ENCODE measurements around the gene TMEM131.
A peak's percentile ranks its signal among the peaks of the same experiment; 100 is the strongest.
"Not testable (repeated sequence)": the region's sequence is repeated elsewhere in the genome, so short reads cannot be mapped to it uniquely, and the experiment has no call there.

The TMEM131 gene

DNA sequence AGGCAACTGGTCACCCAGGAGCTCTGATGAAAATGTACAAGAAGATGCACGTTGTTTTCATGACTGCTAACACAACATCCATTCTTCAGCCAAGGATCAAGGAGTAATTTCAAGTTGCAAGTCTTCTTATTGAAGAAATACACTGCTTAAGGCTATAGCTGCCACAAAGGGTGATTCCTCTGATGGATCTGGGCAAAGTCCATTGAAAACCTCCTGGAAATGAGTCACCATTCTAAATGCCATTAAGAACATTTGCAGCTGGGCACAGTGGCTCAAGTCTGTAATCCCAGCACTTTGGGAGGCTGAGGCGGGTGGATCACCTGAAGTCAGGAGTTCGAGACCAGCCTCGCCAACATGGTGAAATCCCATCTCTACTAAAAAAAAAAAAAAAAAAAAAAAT lies 142.7 kb downstream of the TMEM131 start:
- not testable (repeated sequence) for H4K12ac ChIP-seq (ENCODE audit: low read depth, low read length); H3K9me3 ChIP-seq (ENCODE audit: insufficient read depth, low read depth, low read length); H3K27ac ChIP-seq (ENCODE audit: low read depth, low read length); H2AK5ac ChIP-seq (ENCODE audit: low read length); H2AFZ ChIP-seq (ENCODE audit: insufficient read depth, low read length, poor library complexity); H3K9ac ChIP-seq (ENCODE audit: low read length); H3K36me3 ChIP-seq (ENCODE audit: control insufficient read depth in 1 of 2, insufficient read depth in 2 of 2, low read length in 2 of 2); H3K27me3 ChIP-seq (ENCODE audit: insufficient read depth, low read length); H3K4ac ChIP-seq (ENCODE audit: low read depth, low read length); H3K23ac ChIP-seq (ENCODE audit: low read length); H3K79me2 ChIP-seq (ENCODE audit: control insufficient read depth, insufficient read depth, low read length, poor library complexity); H3K4me2 ChIP-seq (ENCODE audit: low read length); H2BK120ac ChIP-seq (ENCODE audit: insufficient read depth, low read length, poor library complexity); H2BK5ac ChIP-seq (ENCODE audit: low read depth, low read length, poor library complexity); DNase-seq; H3K18ac ChIP-seq (ENCODE audit: low read length); H3K4me1 ChIP-seq (ENCODE audit: control insufficient read depth in 1 of 2, insufficient read depth in 2 of 2, low read length in 2 of 2); H4K91ac ChIP-seq (ENCODE audit: low read depth, low read length); H2BK12ac ChIP-seq (ENCODE audit: low read length); H3K79me1 ChIP-seq (ENCODE audit: low read length); H3K4me3 ChIP-seq (ENCODE audit: low read depth, low read length); H3K14ac ChIP-seq (ENCODE audit: low read length); H4K8ac ChIP-seq (ENCODE audit: low read depth, low read length)
- WGBS (ENCODE audit: extremely low coverage, insufficient coverage, insufficient read length), result no CpG with 5 or more reads among the region's 4 CpGs

DNA sequence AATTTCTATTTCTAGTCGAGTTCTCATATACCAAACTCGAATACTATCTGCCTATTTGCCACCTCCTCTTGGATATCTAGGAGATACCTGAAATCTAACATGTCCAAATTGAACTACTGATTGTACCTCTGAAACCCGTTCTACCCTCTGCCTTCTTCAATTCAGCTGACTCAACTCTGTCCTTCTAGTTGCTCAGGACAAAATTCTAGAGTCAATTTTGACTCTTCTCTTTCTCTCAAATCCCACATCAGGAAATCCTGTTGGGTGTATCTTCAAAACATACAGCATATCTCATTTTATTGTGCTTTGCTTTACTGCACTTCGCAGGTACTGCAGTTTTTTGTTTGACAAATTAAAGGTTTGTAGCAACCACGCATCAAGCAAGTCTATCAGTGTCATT lies 144.6 kb downstream of the TMEM131 start:
- WGBS (ENCODE audit: extremely low coverage, insufficient coverage, insufficient read length), result no CpG with 5 or more reads among the region's 5 CpGs
- Histone ChIP-seq H3K36me3 (ENCODE audit: control insufficient read depth in 1 of 2, insufficient read depth in 2 of 2, low read length in 2 of 2) (peaks cover 0 to 2% of the 10 kb centered on the region in 2 experiments), H4K8ac (ENCODE audit: low read depth, low read length) (no peak overlapping the region), H3K14ac (ENCODE audit: low read length) (no peak overlapping the region), H3K4ac (ENCODE audit: low read depth, low read length) (no peak overlapping the region), H2AFZ (ENCODE audit: insufficient read depth, low read length, poor library complexity) (no peak overlapping the region), H3K4me2 (ENCODE audit: low read length) (no peak overlapping the region), H2AK5ac (ENCODE audit: low read length) (no peak overlapping the region), H2BK12ac (ENCODE audit: low read length) (no peak overlapping the region), H4K91ac (ENCODE audit: low read depth, low read length) (no peak overlapping the region), H3K79me1 (ENCODE audit: low read length) (no peaks in the 10 kb centered on the region), H3K23ac (ENCODE audit: low read length) (no peak overlapping the region), H3K79me2 (ENCODE audit: control insufficient read depth, insufficient read depth, low read length, poor library complexity) (no peaks in the 10 kb centered on the region), H2BK120ac (ENCODE audit: insufficient read depth, low read length, poor library complexity) (no peak overlapping the region), H3K27ac (ENCODE audit: low read depth, low read length) (no peak overlapping the region), H3K9ac (ENCODE audit: low read length) (no peak overlapping the region), H2BK5ac (ENCODE audit: low read depth, low read length, poor library complexity) (no peak overlapping the region), H4K12ac (ENCODE audit: low read depth, low read length) (no peak overlapping the region), H3K4me1 (ENCODE audit: control insufficient read depth in 1 of 2, insufficient read depth in 2 of 2, low read length in 2 of 2) (no peaks in the 10 kb centered on the region), H3K4me3 (ENCODE audit: low read depth, low read length) (no peak overlapping the region), H3K27me3 (ENCODE audit: insufficient read depth, low read length) (no peaks in the 10 kb centered on the region), H3K9me3 (ENCODE audit: insufficient read depth, low read depth, low read length) (no peaks in the 10 kb centered on the region), H3K18ac (ENCODE audit: low read length) (no peak overlapping the region)
- no peak for DNase-seq

DNA sequence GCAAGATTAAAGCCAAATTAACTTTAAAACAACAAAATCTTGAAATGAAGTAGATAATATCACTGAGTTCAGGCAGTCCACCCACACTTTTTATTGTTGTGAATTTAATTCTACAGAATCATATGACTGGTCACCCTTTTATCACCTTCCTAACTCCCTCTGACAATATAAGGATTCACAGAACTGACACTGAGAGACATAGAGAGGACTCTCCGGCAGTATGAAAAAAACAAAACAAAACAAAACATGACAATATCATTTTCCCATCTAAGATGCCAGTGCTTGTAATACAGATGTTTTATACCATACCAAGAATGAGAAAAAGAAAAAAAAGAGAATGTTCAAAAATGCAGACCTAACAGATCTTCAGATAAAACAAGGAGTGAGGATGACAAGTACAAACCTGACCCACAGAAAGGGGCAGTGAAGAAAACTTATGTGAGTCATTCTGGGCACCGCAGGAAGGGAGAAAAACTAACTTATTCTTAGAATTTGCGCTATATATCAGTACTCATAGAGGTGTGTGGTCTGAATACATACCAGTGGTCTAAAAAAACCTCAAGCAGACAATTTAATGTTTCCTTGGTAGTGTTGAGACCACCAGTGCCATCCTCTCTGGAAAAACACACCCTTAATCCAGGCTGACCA lies 145.7 kb downstream of the TMEM131 start:
- no peaks in the 10 kb centered on the region for H3K27me3 ChIP-seq (ENCODE audit: insufficient read depth, low read length)
- H2BK12ac ChIP-seq (ENCODE audit: low read length), result no peak overlapping the region
- H2BK120ac ChIP-seq (ENCODE audit: insufficient read depth, low read length, poor library complexity), result no peak overlapping the region
- H2AFZ ChIP-seq (ENCODE audit: insufficient read depth, low read length, poor library complexity), result no peak overlapping the region
- H3K4ac ChIP-seq (ENCODE audit: low read depth, low read length), result no peak overlapping the region
- no peak overlapping the region for H3K9ac ChIP-seq (ENCODE audit: low read length)
- no peak overlapping the region for H4K91ac ChIP-seq (ENCODE audit: low read depth, low read length)
- no peak overlapping the region for H3K18ac ChIP-seq (ENCODE audit: low read length)
- no peak overlapping the region for H2BK5ac ChIP-seq (ENCODE audit: low read depth, low read length, poor library complexity)
- H3K4me2 ChIP-seq (ENCODE audit: low read length), result no peak overlapping the region
- WGBS (ENCODE audit: extremely low coverage, insufficient coverage, insufficient read length), result no CpG with 5 or more reads among the region's 3 CpGs
- H3K23ac ChIP-seq (ENCODE audit: low read length), result no peak overlapping the region
- no peaks in the 10 kb centered on the region for H3K9me3 ChIP-seq (ENCODE audit: insufficient read depth, low read depth, low read length)
- no peak overlapping the region for H4K8ac ChIP-seq (ENCODE audit: low read depth, low read length)
- H3K4me1 ChIP-seq (ENCODE audit: control insufficient read depth in 1 of 2, insufficient read depth in 2 of 2, low read length in 2 of 2), result no peaks in the 10 kb centered on the region
- H3K27ac ChIP-seq (ENCODE audit: low read depth, low read length), result no peak overlapping the region
- no peak overlapping the region for H3K14ac ChIP-seq (ENCODE audit: low read length)
- peaks cover 0 to 2% of the 10 kb centered on the region in 2 experiments for H3K36me3 ChIP-seq (ENCODE audit: control insufficient read depth in 1 of 2, insufficient read depth in 2 of 2, low read length in 2 of 2)
- no peak overlapping the region for H3K4me3 ChIP-seq (ENCODE audit: low read depth, low read length)
- H4K12ac ChIP-seq (ENCODE audit: low read depth, low read length), result no peak overlapping the region
- H2AK5ac ChIP-seq (ENCODE audit: low read length), result no peak overlapping the region
- H3K79me1 ChIP-seq (ENCODE audit: low read length), result no peaks in the 10 kb centered on the region
- H3K79me2 ChIP-seq (ENCODE audit: control insufficient read depth, insufficient read depth, low read length, poor library complexity), result no peaks in the 10 kb centered on the region
- peak in 1 of 2 donors; percentile 17 for DNase-seq

DNA sequence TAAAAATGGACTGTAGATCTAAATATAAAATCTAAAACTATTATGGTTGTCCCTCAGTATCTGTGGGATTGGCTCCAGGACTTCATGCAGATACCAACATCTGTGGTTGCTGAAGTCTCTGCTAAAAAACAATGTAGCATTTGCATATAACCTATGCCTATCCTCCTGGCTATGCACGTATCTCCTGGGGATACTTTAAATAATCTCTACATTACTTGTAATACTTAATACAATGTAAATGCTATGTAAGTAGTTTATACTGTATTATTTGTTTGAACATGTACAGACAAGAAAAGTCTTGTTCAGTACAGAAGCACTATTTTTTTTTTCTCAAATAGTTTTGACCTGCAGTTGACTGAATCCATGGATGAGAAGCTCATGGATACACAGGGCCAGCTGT lies 147.4 kb downstream of the TMEM131 start:
- Histone ChIP-seq H4K8ac (ENCODE audit: low read depth, low read length) (no peak overlapping the region), H3K18ac (ENCODE audit: low read length) (no peak overlapping the region), H2BK5ac (ENCODE audit: low read depth, low read length, poor library complexity) (no peak overlapping the region), H3K14ac (ENCODE audit: low read length) (no peak overlapping the region), H3K4ac (ENCODE audit: low read depth, low read length) (no peak overlapping the region), H3K79me2 (ENCODE audit: control insufficient read depth, insufficient read depth, low read length, poor library complexity) (no peaks in the 10 kb centered on the region), H3K27me3 (ENCODE audit: insufficient read depth, low read length) (no peaks in the 10 kb centered on the region), H3K9me3 (ENCODE audit: insufficient read depth, low read depth, low read length) (no peaks in the 10 kb centered on the region), H3K23ac (ENCODE audit: low read length) (no peak overlapping the region), H3K9ac (ENCODE audit: low read length) (no peak overlapping the region), H3K4me3 (ENCODE audit: low read depth, low read length) (no peak overlapping the region), H4K12ac (ENCODE audit: low read depth, low read length) (no peak overlapping the region), H4K91ac (ENCODE audit: low read depth, low read length) (no peak overlapping the region), H3K4me2 (ENCODE audit: low read length) (no peak overlapping the region), H3K27ac (ENCODE audit: low read depth, low read length) (no peak overlapping the region), H3K79me1 (ENCODE audit: low read length) (no peaks in the 10 kb centered on the region), H3K36me3 (ENCODE audit: control insufficient read depth in 1 of 2, insufficient read depth in 2 of 2, low read length in 2 of 2) (peaks cover 0 to 2% of the 10 kb centered on the region in 2 experiments), H2AK5ac (ENCODE audit: low read length) (no peak overlapping the region), H2BK12ac (ENCODE audit: low read length) (no peak overlapping the region), H3K4me1 (ENCODE audit: control insufficient read depth in 1 of 2, insufficient read depth in 2 of 2, low read length in 2 of 2) (no peaks in the 10 kb centered on the region), H2AFZ (ENCODE audit: insufficient read depth, low read length, poor library complexity) (no peak overlapping the region), H2BK120ac (ENCODE audit: insufficient read depth, low read length, poor library complexity) (no peak overlapping the region)
- WGBS (ENCODE audit: extremely low coverage, insufficient coverage, insufficient read length), result no CpG with 5 or more reads among the region's 1 CpG
- DNase-seq, result no peak
